Endodermal cell (in vitro differentiated cells): ENCODE measurements around the gene TMEM164. TPM values are rescaled to one million over a fixed set of nuclear protein-coding genes. Genes with fewer than 3 reads are reported as not detected.

Experiments
- DNase-seq: peaks from one replicate; pipeline ENCODE4 v3.0.0-alpha.2; 2017
- H3K27ac ChIP-seq: 2 replicates; pipeline ENCODE4 v1.5.1; 2013; ENCODE audit warnings: mild to moderate bottlenecking, low read depth, low read length, moderate library complexity
- H3K27me3 ChIP-seq: 2 replicates; pipeline ENCODE4 v1.6.1; 2013; ENCODE audit warnings: mild to moderate bottlenecking, low read length, moderate library complexity; ENCODE audit not compliant: insufficient read depth, control insufficient read depth, poor library complexity, severe bottlenecking
- H3K36me3 ChIP-seq: 2 replicates; pipeline ENCODE4 v1.7.0; 2013; ENCODE audit warnings: mild to moderate bottlenecking, low read length, moderate library complexity; ENCODE audit not compliant: control insufficient read depth, insufficient read depth
- H3K4me1 ChIP-seq: one replicate; pipeline ENCODE4 v1.7.0; 2013; ENCODE audit warnings: low read length; ENCODE audit not compliant: control insufficient read depth, insufficient read depth
- H3K4me3 ChIP-seq: 2 replicates; pipeline ENCODE4 v1.5.1; 2013; ENCODE audit warnings: mild to moderate bottlenecking, low read length, moderate library complexity
- H3K9ac ChIP-seq: 2 replicates; pipeline ENCODE4 v1.6.1; 2013; ENCODE audit warnings: mild to moderate bottlenecking, low read length, moderate library complexity; ENCODE audit not compliant: poor library complexity, severe bottlenecking; ENCODE audit errors: extremely low read depth
- H3K9me3 ChIP-seq: 2 replicates; pipeline ENCODE4 v1.6.1; 2013; ENCODE audit warnings: mild to moderate bottlenecking, low read length, moderate library complexity; ENCODE audit not compliant: control insufficient read depth
- H3K27ac Mint-ChIP-seq: 2 replicates; pipeline ENCODE4 v1.8.0; 2020; ENCODE audit warnings: mixed read lengths
- H3K27me3 Mint-ChIP-seq: 2 replicates; pipeline ENCODE4 v1.8.0; 2021; ENCODE audit warnings: mild to moderate bottlenecking, mixed read lengths; ENCODE audit not compliant: insufficient read depth
- H3K36me3 Mint-ChIP-seq: 2 replicates; pipeline ENCODE4 v1.8.0; 2020; ENCODE audit warnings: low read depth, mixed read lengths
- H3K4me1 Mint-ChIP-seq: 2 replicates; pipeline ENCODE4 v1.8.0; 2020; ENCODE audit warnings: mixed read lengths
- H3K4me3 Mint-ChIP-seq: 2 replicates; pipeline ENCODE4 v1.8.0; 2020; ENCODE audit warnings: mild to moderate bottlenecking, moderate library complexity, mixed read lengths
- H3K9me3 Mint-ChIP-seq: 2 replicates; pipeline ENCODE4 v1.8.0; 2020; ENCODE audit warnings: mild to moderate bottlenecking, mixed read lengths
- WGBS, 2 experiments: methylation state at CpG; one replicate each; pipeline versions ENCODE4 v1.1.5 to v1.1.7; 2013; ENCODE audit warnings: missing lambda C conversion rate in 2 of 2, mixed read lengths in 1 of 2; ENCODE audit not compliant: insufficient coverage in 1 of 2, insufficient read length in 1 of 2; 5-methylcytosine and 5-hydroxymethylcytosine counted together
- total RNA-seq, 2 donors: library from RNA; stranded (reverse); fragmentation: NEBNext Ultra II Directional in 1 of 2; extraction: Animal tissue kit (Norgen Biotek cat#: 25700) in 1 of 2; gene quantifications; 2 replicates in 1 of 2; 3 replicates in 1 of 2; pipeline ENCODE4 v1.2.1, GENCODE V29; 2021
- TF ChIP-seq, protein P1 (sequence below): fragments of 200-600 bp; sonication (generic); conservative IDR thresholded peaks from 2 replicates; pipeline ENCODE4 v1.5.0; 2021; ENCODE audit warnings: antibody characterized with exemption, mild to moderate bottlenecking

TMEM164 gene
- total RNA-seq, 2 donors from 2014 or later, result 30.4 to 50.7 TPM

- no peak overlapping the region for H3K27ac Mint-ChIP-seq
- WGBS, 2 experiments, result 100% methylated on average over 1 of the region's 4 CpGs; no CpG with 5 or more reads in 1 of the 2 experiments
- TF ChIP-seq, protein P1, sequence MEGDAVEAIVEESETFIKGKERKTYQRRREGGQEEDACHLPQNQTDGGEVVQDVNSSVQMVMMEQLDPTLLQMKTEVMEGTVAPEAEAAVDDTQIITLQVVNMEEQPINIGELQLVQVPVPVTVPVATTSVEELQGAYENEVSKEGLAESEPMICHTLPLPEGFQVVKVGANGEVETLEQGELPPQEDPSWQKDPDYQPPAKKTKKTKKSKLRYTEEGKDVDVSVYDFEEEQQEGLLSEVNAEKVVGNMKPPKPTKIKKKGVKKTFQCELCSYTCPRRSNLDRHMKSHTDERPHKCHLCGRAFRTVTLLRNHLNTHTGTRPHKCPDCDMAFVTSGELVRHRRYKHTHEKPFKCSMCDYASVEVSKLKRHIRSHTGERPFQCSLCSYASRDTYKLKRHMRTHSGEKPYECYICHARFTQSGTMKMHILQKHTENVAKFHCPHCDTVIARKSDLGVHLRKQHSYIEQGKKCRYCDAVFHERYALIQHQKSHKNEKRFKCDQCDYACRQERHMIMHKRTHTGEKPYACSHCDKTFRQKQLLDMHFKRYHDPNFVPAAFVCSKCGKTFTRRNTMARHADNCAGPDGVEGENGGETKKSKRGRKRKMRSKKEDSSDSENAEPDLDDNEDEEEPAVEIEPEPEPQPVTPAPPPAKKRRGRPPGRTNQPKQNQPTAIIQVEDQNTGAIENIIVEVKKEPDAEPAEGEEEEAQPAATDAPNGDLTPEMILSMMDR, result no peak
- no peak overlapping the region for H3K9ac ChIP-seq
- H3K9me3 Mint-ChIP-seq, result no peaks in the 10 kb centered on the region
- H3K9me3 ChIP-seq, result no peaks in the 10 kb centered on the region
- H3K27ac ChIP-seq, result no peak overlapping the region
- H3K36me3 ChIP-seq, result no peaks in the 10 kb centered on the region
- no peak overlapping the region for H3K4me3 Mint-ChIP-seq
- peaks cover 9% of the 10 kb centered on the region for H3K36me3 Mint-ChIP-seq
- H3K4me1 Mint-ChIP-seq, result peaks cover 21% of the 10 kb centered on the region
- H3K27me3 Mint-ChIP-seq, result no peaks in the 10 kb centered on the region
- H3K4me3 ChIP-seq, result no peak overlapping the region
- H3K4me1 ChIP-seq, result no peaks in the 10 kb centered on the region
- H3K27me3 ChIP-seq, result no peaks in the 10 kb centered on the region
- no peak for DNase-seq
Measured at GRCh38 chrX:110116066-110116980, 113.4 kb downstream of the TMEM164 start.

- Mint-ChIP-seq H3K27ac (no peak overlapping the region), H3K9me3 (no peaks in the 10 kb centered on the region), H3K4me3 (no peak overlapping the region), H3K36me3 (peaks cover 7% of the 10 kb centered on the region), H3K4me1 (peaks cover 14% of the 10 kb centered on the region), H3K27me3 (no peaks in the 10 kb centered on the region)
- H3K27me3 ChIP-seq, result no peaks in the 10 kb centered on the region
- H3K9ac ChIP-seq, result no peak overlapping the region
- no peaks in the 10 kb centered on the region for H3K36me3 ChIP-seq
- no peak overlapping the region for H3K4me3 ChIP-seq
- TF ChIP-seq, protein P1, result no peak
- no peak for DNase-seq
- 94% methylated on average over 4 of the region's 4 CpGs; no CpG with 5 or more reads in 1 of the 2 experiments for WGBS, 2 experiments
- no peaks in the 10 kb centered on the region for H3K9me3 ChIP-seq
- H3K27ac ChIP-seq, result no peak overlapping the region
- no peaks in the 10 kb centered on the region for H3K4me1 ChIP-seq
Measured at GRCh38 chrX:110118530-110118929, 115.6 kb downstream of the TMEM164 start.

DNA sequence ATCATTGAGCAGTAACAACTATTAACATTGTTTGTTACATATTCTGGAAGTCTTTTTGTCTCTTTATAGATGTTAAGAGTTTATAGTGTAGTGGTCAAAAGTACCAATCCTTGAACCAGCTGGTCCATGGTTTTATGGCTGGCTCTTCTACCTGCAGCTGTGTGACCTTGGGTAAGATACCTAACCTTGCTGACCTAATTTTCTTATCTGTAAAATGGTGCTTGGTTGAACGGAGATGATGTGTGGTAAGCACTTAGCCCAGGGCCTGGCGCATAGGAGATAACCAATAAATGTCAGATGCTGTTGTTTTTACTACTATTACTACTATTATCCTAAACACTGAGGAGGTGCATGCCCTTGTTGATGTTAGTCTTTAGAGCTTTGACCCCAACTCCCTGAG, 116.6 kb downstream of the TMEM164 start:
- TF ChIP-seq, protein P1, result no peak
- WGBS, 2 experiments, result 100% methylated on average over 1 of the region's 2 CpGs; no CpG with 5 or more reads in 1 of the 2 experiments
- no peak overlapping the region for H3K4me3 Mint-ChIP-seq
- Histone ChIP-seq H3K9me3 (no peaks in the 10 kb centered on the region), H3K9ac (no peak overlapping the region), H3K27me3 (no peaks in the 10 kb centered on the region), H3K4me1 (no peaks in the 10 kb centered on the region), H3K36me3 (no peaks in the 10 kb centered on the region), H3K4me3 (no peak overlapping the region), H3K27ac (no peak overlapping the region)
- H3K4me1 Mint-ChIP-seq, result peaks cover 7% of the 10 kb centered on the region
- no peak for DNase-seq
- no peaks in the 10 kb centered on the region for H3K27me3 Mint-ChIP-seq
- H3K27ac Mint-ChIP-seq, result no peak overlapping the region
- H3K9me3 Mint-ChIP-seq, result no peaks in the 10 kb centered on the region
- H3K36me3 Mint-ChIP-seq, result peaks cover 7% of the 10 kb centered on the region
